Ramos (cell line): ENCODE measurements around the gene FOXG1.

ENCODE experiments used
- in situ Hi-C: fragments of 300-500 bp; cut with MboI; formaldehyde crosslinking; loops from one replicate; pipeline ENCODE4 v1.14.3; 2022; ENCODE audit warnings: low sequenced_read_pairs; ENCODE audit not compliant: unreplicated experiment

The FOXG1 gene

DNA sequence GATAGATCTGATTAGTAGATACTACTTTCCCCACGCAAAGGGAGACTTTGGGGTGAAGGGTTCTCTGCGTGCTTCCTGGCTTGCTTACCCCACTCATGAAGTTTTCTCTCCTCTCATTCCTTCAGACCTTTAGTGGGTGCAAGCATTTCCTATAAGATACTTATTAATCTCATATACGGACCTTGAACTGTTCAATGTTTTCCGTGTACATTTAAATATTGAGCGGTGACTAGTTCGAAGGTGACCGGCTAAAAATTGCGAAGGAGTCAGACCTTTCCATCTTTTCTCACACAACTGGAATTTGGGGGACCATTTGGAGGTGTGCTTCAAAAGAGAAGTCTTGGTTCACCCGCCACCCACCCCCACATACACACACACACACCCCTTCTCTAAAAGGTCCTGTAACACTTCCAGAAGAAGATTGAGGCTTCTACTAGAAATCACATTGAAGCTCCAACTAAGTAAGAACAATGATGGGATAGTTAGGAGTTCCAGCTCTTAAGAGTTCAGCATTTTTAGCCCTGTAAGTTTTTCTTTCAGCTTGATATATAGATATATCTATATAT, 6.1 kb upstream of the FOXG1 start:
- in situ Hi-C loops: loop anchor here (25.0 kb wide), 1 partner anchor 777 kb away; no protein-coding TSS in a partner anchor

DNA sequence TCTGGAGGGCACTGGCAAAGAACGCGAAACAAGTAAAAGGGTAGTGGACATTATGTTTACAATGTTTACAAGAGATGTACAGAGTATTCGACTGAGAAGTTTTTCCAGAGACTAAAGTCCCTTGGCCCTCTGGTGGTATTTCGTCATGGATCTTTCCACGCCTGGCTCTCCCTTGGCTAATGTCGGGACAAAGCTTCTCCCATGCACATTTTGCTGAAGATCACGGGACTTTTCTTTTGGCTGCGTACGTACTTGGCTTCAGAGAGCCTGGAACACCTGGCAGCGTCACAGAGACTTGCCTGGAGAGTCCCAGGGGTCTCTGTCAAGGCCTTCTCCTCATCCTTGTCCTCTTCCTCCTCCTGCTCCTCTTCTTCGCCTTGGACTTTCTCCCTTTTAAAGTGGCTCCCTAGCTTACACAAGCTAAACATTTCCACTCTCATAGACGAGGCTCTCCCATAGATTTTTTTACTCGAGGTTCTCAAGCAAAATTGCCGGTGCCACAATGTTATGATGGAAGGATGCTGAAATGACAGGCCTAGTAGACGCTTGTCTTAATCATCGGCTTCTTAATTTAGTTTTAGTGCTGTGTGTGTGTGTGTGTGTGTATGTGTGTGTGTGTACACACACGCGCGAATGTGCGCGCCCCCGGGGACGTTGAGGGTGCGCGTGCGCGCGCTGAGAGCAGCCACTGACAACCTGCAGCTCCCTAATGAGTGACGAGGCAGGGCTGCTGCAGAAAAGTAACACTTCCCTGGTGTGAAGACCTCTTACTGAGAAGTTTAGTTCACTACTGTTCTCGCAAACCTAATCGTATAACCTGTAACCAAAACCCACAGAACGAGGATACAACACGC, 4.9 kb upstream of the FOXG1 start:
- in situ Hi-C loops: loop anchor here (25.0 kb wide), 1 partner anchor 776 kb away; no protein-coding TSS in a partner anchor

DNA sequence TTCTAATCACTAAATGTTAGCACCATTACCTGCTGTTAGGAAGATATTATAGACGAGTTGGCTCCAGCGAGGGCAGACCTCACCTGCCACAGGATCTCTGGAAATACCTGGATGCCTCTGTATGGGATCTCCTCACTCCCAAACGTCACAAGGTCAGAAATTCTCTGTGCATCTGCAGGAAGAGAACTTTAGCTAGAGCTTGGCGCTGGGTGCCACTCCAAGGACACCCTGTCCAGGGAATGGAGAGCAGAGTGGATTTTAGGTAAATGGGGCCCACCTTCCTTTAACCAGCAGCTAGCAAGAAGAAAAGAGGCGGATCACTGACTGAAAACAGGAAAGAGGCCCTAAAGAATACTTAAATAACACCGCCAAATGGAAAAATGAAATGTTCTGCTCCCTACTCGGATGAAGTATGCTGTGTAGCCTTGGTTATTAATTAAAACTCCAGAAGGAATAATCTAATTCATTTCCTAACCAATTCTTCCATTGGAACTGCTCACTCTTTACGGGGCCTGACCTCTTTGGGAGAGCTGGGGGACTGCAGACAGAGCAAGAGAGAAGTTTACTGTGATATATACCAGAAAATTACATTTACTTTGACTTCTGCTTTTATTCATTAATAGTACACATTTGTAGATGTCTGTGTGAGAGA, 4.2 kb upstream of the FOXG1 start:
- in situ Hi-C loops: loop anchor here (25.0 kb wide), 1 partner anchor 775 kb away; no protein-coding TSS in a partner anchor

DNA sequence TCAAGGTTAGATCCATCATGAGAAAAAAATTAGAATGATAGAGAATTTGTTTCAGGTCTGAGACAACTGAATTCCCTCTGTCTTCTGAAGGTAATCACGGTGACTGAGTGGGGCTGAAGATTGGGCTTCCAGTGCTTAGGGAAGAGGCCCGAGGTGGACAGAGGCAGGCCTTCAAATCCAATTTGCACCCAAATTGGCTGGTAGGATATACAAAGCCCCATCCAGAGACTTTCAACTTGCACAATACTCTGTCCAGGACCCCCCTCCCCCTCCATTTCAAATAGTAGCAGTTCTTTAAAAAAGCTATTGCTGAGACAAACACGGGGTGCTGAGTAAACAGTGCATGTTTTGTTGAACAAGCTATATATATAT, 3.6 kb upstream of the FOXG1 start:
- in situ Hi-C loops: loop anchor here (25.0 kb wide), 1 partner anchor 774 kb away; no protein-coding TSS in a partner anchor

DNA sequence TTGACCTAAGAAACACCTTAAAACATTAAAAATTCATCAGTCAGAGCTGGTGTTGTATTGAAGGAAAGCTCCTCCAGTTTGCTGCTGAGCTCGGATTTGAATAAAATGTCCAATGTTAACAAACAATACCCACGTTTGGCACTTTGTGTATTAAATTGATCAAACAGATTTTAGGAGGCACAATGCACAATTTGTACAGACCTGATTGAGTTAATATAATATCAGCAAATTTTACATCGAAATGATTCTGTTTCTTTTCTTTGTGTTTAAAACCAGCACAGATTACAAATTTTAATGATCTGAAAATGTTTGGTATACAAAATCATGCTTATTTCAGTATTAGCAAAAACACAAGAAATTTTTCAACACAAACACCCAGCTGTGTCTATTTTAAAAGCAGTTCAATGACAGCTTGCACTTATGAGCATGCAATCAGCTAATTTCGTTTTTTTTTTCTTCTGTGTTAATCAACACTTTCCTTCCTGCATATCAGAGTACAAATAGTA, 2.8 kb upstream of the FOXG1 start:
- in situ Hi-C loops: loop anchor here (25.0 kb wide), 1 partner anchor 773 kb away; no protein-coding TSS in a partner anchor

DNA sequence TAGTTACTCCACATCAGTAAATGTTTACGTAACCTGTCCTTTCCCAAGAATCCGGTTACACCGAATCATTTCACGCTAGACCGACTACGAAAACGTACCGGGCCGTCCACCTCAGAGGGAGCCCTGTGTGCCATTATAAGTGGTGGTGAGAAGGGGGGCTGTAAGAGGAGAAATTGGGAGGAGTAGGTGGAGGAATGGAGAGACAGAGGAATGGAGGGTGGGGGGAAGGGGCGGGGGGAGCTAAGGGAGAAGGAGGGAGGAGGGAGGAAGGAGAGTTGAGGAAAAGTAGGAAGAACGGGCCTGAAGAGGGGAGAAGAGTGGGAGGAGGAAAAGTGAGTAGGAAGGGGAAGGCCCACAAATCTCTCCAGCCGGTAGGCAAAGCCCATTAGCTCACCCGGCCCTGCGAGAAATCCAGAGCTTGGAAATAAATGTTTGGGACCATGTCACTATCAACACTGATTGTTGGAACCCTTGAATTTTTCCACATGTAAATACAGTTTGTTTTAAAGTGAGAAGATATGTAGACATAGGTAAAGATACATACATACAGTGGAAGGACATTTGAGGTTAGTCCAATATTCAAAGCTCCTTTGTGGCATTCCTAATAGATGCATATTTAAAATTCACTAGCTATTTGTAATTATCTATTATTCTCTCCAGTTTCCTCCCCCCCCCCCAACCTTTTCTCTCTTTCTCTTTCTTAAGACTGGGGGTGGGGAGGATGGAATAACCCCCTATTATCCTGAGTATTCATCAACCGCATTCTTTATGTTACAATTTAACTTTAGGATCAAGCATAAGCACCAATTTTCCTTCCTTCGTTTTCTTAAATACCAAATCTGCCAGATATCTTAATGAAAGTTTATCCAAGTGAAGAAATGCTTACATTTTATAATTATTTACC, 2.1 kb upstream of the FOXG1 start:
- in situ Hi-C loops: loop anchor here (25.0 kb wide), 1 partner anchor 773 kb away; no protein-coding TSS in a partner anchor

DNA sequence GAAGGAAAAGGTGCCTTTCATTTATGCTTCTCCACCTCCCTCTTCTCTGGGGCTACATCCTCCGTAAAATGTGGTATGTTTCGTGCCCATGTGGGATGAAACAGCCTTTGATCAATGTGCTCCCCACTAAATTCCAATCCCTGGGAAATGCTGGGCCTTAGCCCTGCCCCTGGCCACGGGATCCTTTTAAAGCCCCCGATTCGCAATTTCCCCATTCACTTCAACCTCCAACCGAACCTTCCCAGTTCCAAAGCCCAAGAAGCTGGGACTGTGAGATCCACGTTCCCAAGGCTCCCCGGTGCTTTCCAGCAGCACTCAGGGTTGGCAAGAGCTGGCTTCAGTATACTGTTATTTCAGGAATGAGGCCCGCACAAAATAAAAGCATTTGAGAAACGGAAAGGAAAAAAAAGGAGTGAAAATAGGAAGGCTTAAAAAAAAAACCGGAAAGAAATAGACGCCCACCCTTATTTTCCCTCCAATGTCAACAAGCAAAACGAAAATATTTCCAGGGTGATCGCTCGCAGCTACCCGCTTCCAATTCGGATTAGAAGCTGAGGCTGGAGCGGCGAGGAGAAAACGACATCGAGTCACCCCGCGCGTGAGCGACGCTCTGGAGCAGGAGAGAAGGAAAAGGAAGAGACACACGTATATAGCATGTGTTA, 1.3 kb upstream of the FOXG1 start:
- in situ Hi-C loops: loop anchor here (25.0 kb wide), 1 partner anchor 772 kb away; no protein-coding TSS in a partner anchor

DNA sequence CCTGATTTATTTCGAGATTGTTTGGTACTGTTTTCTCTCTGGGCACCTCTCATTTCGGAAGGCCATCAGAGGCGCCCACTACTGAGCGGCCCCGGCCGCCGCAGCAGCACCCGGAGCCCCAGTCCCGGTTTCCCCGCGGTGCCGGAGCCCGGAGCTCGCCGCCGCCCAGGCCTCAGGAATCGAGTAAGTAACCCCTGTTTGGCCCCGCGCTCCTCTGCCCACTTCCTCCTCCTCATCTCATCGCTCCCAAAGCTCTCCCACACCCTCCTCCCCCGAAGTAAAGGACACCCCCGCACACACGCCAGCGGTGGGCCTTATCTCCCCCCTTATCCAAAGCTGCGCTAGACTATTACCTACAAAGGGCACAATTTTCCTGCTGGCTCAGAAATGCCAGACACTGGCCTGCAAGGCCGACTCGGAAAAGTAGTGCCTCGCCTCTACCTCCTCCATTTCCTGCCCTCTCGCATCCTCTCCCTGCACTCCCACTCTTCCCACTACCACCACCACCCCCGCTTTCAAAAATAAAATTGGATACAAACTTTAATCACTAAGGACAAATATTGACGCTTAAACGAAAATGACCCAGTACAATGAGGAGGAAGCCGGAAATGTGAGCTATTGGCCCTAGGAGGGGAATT, 637 bp upstream of the FOXG1 start:
- in situ Hi-C loops: loop anchor here (25.0 kb wide), 1 partner anchor 771 kb away; no protein-coding TSS in a partner anchor

DNA sequence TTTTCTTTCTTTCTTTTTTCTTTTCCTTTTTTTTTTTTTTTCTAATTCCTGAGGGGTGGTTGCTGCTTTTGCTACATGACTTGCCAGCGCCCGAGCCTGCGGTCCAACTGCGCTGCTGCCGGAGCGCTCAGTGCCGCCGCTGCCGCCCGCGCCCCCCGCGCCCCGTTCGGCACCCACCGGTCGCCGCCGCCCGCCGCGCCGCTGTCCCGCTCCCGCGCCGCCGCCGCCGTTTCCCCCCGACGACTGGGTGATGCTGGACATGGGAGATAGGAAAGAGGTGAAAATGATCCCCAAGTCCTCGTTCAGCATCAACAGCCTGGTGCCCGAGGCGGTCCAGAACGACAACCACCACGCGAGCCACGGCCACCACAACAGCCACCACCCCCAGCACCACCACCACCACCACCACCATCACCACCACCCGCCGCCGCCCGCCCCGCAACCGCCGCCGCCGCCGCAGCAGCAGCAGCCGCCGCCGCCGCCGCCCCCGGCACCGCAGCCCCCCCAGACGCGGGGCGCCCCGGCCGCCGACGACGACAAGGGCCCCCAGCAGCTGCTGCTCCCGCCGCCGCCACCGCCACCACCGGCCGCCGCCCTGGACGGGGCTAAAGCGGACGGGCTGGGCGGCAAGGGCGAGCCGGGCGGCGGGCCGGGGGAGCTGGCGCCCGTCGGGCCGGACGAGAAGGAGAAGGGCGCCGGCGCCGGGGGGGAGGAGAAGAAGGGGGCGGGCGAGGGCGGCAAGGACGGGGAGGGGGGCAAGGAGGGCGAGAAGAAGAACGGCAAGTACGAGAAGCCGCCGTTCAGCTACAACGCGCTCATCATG, 654 bp downstream of the FOXG1 start:
- in situ Hi-C loops: loop anchor here (25.0 kb wide), 1 partner anchor 770 kb away; no protein-coding TSS in a partner anchor

DNA sequence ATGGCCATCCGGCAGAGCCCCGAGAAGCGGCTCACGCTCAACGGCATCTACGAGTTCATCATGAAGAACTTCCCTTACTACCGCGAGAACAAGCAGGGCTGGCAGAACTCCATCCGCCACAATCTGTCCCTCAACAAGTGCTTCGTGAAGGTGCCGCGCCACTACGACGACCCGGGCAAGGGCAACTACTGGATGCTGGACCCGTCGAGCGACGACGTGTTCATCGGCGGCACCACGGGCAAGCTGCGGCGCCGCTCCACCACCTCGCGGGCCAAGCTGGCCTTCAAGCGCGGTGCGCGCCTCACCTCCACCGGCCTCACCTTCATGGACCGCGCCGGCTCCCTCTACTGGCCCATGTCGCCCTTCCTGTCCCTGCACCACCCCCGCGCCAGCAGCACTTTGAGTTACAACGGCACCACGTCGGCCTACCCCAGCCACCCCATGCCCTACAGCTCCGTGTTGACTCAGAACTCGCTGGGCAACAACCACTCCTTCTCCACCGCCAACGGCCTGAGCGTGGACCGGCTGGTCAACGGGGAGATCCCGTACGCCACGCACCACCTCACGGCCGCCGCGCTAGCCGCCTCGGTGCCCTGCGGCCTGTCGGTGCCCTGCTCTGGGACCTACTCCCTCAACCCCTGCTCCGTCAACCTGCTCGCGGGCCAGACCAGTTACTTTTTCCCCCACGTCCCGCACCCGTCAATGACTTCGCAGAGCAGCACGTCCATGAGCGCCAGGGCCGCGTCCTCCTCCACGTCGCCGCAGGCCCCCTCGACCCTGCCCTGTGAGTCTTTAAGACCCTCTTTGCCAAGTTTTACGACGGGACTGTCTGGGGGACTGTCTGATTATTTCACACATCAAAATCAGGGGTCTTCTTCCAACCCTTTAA, 1.5 kb downstream of the FOXG1 start:
- in situ Hi-C loops: loop anchor here (25.0 kb wide), 1 partner anchor 769 kb away; no protein-coding TSS in a partner anchor

DNA sequence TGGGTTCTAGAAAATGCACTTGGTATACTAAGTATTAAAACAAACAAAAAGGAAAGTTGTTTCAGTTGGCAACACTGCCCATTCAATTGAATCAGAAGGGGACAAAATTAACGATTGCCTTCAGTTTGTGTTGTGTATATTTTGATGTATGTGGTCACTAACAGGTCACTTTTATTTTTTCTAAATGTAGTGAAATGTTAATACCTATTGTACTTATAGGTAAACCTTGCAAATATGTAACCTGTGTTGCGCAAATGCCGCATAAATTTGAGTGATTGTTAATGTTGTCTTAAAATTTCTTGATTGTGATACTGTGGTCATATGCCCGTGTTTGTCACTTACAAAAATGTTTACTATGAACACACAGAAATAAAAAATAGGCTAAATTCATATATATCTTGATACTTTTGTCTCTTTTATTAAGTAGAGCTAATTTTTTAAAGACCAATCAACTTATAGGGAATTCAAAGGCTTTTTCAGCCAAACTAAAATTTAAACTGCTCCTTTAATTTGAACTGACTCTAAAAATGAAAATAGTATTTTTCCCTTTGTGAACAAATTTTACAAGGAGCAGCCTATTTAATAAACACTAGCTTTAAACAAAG, 2.8 kb downstream of the FOXG1 start:
- in situ Hi-C loops: loop anchor here (25.0 kb wide), 1 partner anchor 768 kb away; no protein-coding TSS in a partner anchor

DNA sequence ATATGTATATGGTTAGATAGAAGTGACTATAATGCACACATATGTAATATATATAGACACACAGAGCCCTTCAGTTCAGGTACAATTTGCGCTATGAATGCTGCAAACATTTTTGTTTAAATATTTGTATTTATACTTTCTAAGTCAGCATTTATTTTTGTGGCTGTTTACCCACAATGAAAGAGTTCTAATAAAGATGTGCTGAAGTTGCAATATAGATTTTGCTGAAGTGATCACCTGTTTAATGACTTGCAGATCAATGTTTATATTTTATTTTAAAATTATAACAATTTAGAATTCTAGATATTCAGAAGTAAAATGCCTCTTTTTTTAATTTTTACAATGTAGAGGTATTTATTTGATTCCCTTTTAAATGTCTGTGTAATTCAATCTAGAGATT, 3.5 kb downstream of the FOXG1 start:
- in situ Hi-C loops: loop anchor here (25.0 kb wide), 1 partner anchor 767 kb away; no protein-coding TSS in a partner anchor

DNA sequence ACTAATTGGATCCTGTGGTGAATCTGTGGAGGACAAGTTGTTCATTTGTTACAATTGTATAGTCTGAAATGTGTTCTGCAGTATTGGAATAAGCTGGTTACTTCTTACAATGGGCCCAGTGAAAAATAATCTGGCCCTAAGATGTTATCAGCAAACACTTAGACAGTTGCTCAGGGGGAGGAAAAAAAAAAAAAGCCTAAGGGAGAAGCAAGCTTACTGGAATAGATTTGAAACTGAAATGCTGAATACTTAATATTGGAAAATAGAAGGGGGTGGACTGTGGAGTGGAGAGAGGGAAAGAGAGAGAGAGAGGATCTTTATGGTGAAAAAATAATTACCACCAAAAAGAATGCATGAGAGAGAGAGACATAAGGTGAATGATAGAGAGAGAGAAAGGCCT, 4.0 kb downstream of the FOXG1 start:
- in situ Hi-C loops: loop anchor here (25.0 kb wide), 1 partner anchor 767 kb away; no protein-coding TSS in a partner anchor

DNA sequence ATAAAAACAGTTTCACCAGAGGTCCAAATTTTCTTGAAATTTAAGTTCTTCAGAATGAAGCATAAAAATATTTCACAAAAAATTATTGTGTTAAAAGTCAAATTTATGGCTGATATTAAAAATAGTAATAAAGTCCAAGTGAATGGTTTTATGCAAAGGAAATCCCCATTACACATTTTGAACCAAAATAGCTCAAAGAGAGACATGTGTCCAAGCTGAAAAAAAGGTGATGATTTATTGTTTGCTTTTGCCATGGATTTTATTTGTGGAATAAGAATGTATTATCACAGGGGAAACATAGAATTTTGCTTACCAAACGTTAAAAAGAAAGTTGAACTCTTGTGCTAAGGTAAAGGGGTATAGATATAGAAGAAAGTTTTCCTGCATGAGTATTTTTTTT, 4.6 kb downstream of the FOXG1 start:
- in situ Hi-C loops: loop anchor here (25.0 kb wide), 1 partner anchor 766 kb away; no protein-coding TSS in a partner anchor

DNA sequence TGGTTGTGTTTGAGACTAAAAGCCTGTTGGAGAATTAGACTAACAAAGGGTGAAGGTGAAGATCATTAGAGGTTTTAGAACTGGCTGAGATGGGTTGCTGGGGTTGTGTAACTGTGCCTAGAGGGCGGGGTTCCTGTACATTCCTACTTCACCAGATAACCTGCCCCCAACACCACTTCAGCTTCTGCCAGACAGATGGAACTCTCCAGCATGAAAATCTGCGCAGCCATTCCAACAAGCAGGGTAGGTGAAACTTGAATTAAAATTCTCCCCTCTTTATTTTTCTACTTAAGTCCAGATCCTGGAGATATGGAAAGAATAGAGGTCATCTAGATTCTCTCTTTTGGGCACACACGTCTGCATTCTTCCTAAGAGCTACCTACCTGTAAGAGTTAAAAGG, 6.0 kb downstream of the FOXG1 start:
- in situ Hi-C loops: loop anchor here (25.0 kb wide), 1 partner anchor 765 kb away; no protein-coding TSS in a partner anchor

DNA sequence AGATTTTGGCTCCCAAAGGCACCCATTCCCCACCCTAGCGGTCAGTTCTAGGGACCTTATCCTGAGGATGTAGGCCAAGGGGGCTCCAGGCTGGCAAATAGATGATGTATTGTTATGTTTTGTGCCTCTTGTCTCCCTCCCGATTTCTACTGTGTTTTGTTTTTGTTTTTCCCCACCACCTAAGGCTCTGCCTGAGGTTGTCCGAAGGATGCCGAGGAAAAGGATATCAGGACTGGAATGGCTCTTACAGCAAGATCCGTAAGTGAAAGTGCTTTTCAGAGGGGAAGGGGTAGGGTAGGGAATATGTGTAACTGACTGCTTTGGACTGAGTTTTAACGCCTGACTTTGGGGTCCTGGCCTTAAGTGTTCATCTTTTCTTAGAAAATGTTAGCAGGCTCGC, 6.6 kb downstream of the FOXG1 start:
- in situ Hi-C loops: loop anchor here (25.0 kb wide), 1 partner anchor 764 kb away; no protein-coding TSS in a partner anchor
